ENCODE results near the gene NTN3.

NTN3 gene

DNA sequence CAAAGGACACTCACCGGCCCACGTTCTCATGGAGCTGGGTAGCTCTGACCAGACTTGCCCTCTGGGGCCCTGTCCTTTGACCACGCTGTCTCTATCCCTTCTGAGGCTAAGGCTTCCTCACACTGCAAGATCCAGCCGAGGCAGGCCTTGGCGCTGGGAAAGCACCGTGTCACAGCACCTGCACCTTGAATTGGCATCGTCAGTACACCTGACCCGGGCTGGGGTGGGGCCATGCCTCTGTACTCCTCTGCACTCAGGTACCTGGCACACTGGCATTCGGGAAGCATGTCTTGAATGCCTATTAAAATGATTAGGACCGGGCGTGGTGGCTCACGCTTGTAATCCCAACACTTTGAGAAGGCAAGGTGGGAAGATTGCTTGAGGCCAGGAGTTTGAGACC lies 9.9 kb downstream of the NTN3 start:
- no peak for DNase-seq

DNA sequence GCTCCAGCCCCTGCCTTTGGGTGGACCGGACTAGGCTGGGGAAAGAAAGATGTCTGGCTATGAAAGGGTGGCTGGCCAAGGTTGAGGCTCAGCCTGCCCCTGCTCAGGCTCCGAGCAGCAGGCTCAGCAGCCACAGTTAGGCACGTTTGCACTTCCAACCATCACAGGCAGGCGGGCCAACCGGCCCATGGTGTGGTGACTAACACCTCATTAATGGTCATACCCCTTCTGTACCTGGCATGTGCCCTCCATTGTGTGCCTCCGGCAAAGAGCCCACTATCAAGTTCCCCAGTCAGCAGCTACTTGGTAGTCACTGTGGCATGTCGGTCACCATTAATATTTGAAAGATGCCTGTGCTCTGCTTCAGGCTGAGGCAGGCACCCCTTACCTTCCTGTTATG lies 10.6 kb downstream of the NTN3 start:
- no peak for DNase-seq

DNA sequence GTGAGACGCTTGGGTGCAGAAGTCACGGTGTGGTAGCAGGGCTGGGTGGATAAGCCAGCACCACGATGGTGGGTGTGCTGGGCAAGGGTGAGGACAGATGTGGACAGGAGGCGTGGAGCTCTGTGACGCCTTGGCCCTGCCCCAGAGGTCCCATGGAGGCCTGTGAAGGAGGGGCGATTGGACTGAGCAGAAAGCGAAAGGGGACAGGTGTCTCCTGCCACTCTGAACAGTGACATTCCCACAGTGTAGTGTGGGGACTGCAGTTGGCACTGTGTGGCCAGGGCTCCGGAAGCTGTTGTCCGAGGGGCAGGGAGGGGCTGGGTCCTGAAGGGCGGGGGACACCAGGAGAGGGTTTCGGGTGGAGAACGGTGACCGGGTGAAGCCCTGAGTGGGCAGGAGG lies 11.2 kb downstream of the NTN3 start:
- DNase-seq: no peak

DNA sequence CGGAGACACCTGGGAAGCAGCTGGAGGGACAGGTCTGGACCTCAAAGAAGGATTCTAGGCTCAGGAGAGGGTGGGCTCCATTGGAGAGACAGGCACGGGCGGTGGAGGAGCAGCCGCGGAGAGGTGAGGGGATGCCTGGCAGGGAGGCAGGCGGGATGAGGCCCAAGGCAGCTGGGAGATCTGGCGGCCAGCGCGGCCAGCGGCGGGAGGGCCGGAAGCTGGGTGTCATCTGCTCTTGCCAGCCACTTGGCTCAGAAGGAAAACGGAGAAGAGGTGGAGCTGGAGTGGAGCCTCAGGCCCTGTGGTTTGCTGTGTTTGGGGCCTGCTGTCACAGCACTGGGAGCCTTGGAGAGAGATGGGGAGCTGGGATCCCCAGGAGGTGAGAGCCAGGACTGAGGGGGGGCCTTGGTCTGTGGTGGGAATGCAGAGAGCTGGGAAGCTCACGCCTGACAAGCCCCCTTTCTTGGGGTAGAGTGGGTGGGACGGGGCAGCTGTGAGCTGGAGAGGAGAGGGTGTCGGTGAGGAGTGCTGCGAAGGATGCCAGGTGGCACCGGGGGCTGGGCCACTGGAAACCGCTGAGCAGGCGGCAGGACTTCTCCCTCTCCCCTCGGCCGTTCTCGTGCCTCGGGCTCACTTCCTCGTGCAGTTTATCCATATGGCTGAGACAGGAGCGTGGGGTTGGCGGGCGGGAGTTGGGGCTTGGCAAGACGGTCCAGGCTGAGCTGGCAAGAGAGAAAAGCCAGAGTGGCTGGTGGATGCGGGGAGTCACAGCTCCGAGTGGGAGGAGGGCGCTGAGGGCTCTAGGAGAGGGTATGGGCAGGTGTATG lies 11.8 kb downstream of the NTN3 start:
- no peak for DNase-seq

DNA sequence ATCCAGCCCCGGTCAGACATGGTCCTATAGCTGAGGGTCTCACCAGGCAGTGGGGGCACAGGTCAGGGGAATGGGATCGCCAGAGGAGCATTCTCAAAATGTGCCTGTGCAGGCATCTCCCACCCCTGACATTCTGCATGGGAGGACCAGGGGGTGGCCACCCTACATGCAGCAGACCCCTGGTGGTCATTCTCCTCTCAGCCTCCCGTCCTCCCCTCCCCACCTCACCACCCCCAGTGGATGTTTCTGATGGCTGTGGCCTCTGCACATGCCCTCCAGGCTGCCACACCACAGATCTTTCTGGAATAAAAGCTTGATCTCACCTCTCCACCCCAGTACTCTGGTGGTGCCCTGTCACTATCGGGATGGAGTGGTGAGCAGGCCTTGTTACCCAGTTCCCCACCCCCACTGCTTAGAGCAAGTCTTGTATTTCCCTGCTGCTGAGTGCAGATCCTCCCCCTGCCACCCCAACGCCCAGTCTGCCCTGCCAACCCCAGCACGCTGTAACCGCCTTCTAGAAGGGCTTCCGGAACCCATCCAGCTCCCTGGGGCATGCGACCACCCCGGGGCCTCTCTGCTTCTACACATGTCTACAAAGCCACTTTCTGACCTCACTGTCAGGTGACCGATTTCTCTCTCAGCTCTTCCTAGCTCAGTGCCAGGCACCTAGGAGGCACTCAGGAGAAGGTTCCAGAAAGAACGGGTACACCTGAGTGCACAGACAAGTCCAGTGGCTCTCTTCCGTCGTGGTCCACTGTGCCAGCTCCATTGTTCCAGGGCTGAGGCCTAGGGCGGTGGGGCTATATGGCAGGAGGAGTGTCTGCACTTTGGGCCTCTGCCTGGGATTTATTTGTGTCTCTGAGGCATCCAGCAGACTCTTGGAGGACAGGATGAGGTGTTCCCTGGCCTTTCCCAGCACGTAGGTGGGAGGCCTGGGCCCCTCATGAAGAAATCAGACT lies 13.1 kb downstream of the NTN3 start:
- no peak for DNase-seq

DNA sequence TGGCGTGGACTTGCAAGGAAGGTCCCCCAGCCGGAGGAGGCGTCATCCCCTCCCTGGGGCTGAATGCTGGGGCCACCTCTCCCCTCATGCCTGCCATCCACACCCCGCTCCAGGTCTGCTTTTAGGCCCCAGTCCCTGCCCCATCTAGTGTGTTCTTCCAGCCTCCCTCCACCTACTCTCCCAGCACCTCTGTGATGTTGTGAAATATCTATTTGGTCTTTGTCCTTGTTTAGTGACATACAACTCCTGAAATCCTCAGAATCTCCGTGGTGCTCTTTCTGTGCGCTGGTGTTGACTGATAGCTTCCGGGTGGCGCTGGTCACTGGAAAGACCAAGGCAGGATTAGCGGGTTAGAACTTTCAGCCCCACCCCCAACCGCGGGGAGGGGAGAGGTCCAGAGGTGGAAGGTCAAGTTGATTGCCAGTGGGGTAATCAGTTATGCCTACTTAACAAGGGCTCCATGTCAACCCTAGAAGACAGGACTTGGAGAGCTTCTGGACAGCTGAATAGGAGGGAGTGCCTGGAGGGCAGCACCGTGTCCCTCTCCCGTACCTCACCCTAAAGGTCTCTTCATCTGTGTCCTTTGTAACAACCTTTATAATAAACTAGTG lies 13.9 kb downstream of the NTN3 start:
- DNase-seq: no peak

DNA sequence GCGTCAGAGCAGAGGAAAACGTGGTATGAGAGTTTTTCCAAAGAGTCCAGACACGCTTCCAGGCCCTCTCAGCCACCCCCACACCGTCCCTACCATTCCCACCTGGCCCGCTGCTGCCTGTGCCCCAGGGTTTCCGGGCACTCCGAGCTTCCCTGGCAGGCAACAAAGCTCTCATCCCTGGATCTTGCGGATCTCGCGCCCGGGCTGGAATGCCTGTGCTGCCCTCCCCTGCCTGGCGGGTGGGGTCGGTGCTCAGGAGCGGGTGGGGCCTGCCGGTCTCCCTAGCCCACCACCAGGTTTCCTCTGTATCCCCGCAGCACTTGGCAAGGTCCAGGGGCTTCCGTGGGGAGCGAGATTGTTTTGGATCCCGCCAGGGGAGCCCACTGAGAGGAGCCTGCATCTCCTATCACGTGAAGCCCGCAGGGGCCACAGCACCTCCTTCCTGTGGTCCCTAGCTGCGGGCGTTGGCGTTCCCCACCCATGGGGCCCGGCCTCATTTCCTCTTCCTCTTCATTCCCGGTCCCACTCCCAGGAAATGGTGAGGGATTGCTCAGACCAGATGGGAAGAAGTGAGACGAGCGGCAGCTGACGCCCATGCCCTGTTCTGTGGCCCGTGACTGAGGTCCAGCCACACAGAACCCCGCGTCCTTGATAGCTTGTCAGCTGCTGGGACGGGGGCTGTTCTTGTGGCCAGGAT lies 14.9 kb downstream of the NTN3 start:
- no peak for DNase-seq

DNA sequence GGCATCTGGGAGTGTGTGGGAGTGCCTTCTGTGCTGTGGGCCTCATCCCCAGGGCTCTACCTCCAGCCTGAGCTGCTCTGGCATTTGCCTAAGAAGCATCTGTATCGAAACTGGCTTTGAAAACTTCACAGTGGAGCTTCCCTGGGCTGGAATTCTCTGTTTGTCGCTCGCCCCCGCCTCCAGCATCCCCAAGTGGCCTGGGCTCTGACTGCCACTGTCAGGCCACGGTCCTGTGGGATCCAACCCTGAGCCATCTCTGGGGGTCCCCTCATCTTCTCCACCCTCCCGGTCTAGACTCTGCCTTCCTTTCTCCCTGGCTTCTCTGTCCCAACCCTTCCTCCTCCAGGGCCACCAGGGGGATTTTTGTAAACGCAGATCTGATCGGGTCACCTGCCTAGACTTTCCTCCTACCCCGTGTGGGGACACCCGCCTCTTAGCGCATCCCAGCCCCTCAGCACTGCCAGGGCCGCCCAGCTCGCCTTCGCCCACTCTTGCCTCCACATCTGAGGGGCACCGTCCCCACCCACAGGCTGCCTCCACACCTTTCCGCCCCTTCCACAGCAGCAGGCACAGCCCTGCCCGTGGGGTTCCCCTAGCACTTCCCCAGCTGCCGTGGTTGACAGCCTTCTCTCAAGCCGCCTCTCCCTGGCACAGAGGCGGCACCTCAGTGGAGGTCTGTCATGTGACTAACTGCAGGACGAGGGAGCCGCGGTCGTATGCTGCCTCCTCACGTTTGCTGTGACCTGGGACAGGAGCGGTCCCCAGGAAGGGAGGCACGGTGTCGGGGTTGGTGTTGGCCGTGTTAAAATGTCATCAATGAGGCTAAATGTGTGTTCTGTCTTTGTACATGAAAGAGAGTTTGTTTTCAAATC lies 15.8 kb downstream of the NTN3 start:
- DNase-seq: no peak

DNA sequence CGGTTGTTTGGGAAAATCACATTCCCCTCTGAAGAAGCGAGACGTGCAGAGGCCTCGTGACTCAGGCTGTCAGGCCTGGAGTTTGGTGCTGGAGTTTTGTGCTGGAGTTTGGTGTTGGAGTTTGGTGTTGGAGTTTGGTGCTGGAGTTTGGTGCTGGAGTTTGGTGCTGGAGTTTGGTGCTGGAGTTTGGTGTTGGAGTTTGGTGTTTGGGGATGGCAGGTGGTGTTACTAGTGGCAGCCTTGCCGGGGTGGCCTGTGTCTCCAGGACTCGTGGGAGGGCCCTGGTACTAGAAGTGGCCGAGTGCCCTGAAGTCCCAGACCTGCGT lies 16.4 kb downstream of the NTN3 start:
- DNase-seq: no peak

DNA sequence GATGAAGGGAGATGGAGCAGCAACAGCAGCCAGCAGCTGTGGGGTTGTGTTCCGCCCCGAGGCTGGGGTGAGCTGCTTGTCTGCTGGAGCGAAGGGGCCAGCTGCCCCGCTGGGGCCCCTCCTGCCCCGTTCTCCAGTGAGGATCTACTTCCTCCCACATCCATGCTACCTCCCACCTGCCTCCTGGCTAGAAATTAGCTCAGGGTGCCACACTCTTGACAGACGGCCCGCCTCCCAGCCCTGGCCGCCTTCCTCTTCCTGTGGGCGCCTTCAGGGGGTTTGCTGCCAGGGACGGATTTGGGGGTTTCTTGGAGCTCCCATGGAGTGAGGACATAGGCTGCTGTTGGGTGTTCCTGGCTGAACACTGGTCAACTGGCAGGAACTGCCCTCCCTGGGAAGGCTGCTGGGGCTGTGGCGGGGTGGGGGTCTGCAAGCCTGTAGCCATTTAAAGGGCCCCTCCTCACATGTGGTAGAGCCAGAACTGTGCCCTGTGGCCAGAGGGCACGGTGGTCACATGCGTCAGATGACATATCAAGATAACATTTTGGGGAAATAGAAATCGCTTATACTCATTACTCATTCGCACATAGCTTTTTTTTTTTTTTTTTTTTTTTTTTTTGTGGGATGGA lies 16.9 kb downstream of the NTN3 start:
- no peak for DNase-seq

DNA sequence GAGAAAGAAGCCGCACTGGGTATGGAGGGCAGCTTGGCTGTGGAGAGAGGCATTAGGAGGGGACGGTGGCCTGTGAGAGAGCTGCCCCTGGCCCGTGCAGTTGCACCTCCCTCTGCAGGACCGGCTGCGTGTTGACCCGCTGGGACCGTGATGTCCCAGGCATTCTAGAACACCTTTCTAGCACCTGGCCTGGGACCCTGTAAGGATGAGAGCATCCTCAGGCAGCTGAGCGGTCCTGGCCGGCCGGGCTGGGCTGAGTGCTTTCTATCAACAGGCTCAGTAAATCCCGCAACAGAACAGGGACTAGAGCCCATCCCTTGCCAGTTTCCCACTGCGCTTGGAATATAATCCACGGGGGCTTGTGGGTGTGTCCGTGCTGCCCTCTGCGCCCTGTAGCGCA lies 18.5 kb downstream of the NTN3 start:
- no peak for DNase-seq

DNA sequence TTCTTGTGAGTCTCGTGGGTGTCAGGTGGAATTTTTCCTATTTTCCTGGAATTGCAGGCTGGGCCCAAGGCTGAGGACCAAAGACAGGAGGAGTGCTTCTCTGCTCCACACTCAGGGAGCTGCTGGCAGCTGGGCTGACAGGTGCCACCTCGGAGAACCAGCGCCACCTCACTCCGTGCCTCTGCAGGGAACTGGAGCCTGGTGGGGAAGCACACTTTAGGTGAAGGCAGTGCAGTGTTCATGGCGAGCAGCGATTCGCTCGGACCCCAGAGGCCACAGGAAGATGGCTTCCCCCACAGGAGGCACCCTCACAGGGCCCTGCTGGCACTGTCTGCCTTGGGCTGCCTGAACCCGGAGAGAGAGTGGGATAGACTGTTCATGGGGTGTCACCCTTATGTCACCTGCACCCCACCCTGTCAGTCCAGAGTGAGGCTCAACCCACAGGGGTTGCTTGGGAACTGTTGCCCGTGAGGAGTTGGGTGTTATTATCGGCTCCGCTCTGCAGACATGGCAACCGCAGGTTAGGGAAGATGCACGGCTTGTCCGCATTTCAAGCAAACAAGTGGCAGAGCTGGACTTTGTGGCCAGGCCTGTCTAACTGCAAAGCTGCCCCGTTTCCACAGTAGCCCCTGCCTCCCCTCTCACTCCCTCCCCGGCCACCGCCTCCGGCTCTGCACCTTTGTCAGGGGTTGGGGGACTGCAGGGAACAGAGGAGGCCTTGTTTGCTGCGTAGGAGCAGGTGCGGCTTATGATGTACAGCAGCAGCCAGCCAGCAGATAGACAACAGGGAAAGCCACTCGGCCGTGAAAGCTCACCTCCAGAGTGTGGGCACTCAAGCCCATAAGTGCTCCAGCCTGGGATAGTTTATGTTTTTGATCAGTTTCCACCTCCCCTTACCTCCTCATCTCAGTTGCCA lies 19.4 kb downstream of the NTN3 start:
- no peak for DNase-seq

DNA sequence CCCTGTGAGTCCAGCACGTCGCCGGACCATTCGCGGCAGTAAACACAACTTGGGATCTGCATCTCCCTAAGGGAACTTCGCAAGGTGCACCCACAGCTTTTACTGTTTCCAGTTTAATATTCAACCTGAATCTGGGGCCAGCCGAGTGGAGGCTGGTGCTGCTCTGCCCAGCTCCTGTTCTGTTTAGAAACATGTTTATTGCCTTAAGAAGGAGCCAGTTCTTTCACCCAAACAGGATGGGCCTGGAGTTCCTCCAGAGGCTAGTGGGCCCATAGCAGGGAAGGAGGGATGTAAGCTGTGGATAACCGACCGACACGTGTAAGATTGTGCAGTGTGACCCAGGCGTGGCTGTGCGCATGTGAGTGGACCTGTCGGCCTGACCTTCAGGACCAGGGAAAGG lies 21.2 kb downstream of the NTN3 start:
- DNase-seq: no peak

DNA sequence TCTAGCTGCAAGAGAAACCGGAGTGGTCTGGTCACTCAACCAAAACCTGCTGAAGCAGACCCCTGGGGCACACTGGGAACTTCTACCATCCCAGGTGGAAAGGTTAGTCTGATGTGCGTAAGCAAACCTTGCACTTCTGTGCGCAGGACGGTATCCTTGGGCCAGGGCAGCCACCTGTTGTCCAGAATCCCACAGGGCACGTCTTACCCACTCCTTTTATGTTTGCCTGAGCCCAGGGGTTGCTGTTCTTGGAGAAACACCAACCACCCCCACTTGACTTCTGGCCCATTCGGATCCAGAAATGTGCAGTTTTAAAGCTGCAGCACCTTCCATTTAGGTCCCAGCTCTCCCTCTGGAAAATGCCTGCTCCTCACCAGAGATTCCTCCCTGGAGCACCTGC lies 22.5 kb downstream of the NTN3 start:
- DNase-seq: no peak

DNA sequence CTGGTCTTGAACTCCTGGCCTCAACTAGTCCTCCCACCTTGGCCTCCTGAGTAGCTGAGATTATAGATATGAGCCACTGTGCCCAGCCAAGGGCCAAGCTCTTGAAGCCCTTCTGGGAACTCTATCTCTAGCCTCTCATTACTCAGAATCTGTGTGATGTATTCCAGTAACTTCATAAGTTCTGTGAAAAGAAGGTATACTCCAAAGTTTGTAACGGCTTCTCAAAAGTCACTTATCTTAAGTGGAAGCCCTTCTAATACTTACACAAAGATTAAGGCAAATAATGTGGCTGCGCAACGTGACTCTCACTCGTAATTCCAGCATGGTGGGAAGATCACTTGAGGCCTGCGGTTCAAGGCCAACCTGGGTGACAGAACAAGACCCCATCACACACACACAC lies 23.5 kb downstream of the NTN3 start:
- DNase-seq: no peak

DNA sequence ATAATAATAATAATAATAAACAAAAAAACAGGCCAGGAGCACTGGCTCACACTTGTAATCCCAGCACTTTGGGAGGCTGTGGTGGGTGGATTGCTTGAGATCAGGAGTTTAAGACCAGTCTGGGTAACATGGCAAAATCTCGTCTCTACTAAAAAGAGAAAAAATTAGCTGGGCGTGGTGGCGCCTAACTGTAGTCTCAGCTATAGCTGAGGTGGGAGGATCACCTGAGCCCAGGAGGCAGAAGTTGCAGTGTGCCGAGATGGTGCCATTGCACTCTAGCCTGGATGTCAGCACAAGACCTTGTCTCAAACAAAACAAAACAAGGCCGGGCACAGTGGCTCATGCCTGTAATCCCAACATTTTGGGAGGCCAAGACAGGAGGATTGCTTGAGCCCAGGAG lies 23.9 kb downstream of the NTN3 start:
- DNase-seq: no peak

DNA sequence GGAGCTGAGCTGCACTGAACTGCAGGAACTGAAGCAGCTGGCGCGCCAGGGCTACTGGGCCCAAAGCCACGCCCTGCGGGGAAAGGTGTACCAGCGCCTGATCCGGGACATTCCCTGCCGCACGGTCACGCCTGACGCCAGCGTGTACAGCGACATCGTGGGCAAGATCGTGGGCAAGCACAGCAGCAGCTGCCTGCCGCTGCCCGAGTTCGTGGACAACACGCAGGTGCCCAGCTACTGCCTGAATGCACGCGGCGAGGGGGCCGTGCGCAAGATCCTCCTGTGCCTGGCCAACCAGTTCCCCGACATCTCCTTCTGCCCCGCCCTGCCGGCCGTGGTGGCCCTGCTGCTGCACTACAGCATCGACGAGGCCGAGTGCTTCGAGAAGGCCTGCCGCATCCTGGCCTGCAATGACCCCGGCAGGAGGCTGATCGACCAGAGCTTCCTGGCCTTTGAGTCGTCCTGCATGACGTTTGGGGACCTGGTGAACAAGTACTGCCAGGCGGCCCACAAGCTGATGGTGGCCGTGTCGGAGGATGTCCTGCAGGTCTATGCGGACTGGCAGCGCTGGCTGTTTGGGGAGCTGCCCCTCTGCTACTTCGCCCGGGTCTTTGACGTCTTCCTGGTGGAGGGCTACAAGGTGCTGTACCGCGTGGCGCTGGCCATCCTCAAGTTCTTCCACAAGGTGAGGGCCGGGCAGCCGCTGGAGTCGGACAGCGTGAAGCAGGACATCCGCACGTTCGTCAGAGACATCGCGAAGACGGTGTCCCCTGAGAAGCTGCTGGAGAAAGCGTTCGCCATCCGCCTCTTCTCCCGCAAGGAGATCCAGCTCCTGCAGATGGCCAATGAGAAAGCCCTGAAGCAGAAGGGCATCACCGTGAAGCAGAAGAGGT lies 25.4 kb downstream of the NTN3 start:
- no peak for DNase-seq

DNA sequence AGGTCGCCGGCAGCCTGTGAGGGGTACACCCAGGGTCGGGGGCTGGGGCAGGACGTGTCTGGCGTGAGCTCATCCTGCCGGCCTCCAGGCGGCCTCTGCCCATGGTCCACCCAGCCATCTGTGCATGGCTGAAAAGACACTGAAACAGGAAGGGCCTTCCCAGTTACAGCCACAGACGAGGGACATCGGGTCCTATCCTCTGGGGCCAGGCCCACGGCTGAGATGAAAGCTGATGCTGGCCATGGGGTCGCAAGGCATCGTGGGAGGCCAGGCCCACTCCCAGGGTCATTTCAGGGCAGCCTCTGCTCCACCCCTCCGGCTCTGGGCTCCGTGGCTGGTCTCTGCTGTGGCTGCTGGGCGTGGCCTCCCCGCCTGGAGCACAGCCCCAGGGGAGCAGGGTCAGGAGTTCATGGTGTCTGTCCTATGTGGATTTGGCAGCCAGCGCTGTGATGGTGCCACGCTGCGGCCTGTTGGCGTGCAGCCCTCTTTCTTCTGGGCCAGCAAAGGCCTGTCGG lies 26.1 kb downstream of the NTN3 start:
- DNase-seq: no peak

Measured in NCI-H1105 (cell line).